Stimulated activated CD8-positive, alpha-beta memory T cell treated with anti-CD3 and anti-CD28 coated beads, Interleukin-7, amount 100 ng/mL, for 1 hour (primary cell): Measurements from ENCODE around the gene MIER2.
"Not testable (repeated sequence)": the region's sequence is repeated elsewhere in the genome, so short reads cannot be mapped to it uniquely, and the experiment has no call there.

Experiments used
- DNase-seq, 2 donors: peaks; one replicate each; pipeline ENCODE4 v3.0.0-alpha.2; 2020; ENCODE audit warnings: low read depth in 2 of 2

The MIER2 gene

DNA sequence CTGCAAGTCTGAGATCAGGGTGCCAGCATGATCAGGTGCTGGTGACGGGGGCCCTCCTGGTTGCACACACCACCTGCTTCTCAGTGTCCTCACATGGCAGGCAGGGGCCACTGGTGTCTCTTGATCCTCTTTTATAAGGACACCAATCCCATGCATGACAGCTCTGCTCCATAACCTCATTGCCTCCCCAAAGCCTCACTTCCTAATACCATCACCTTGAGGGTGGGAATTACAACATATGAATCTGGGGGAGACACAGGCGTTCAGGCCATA, 15.0 kb upstream of the MIER2 start:
- no peak for DNase-seq

DNA sequence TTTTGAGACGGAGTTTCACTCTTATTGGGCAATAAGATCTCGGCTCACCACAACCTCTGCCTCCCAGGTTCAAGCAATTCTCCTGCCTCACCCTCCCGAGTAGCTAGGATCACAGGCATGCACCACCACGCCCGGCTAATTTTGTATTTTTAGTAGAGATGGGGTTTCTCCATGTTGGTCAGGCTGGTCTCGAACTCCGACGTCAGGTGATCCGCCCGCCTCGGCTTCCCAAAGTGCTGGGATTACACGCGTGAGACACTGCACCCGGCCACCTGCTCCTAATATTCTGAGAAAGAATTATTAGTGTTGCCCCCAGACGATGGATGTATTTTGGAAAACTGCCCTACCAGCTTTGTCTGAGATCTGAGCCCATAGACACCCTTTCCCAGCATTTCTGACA, 10.9 kb upstream of the MIER2 start:
- not testable (repeated sequence) for DNase-seq

DNA sequence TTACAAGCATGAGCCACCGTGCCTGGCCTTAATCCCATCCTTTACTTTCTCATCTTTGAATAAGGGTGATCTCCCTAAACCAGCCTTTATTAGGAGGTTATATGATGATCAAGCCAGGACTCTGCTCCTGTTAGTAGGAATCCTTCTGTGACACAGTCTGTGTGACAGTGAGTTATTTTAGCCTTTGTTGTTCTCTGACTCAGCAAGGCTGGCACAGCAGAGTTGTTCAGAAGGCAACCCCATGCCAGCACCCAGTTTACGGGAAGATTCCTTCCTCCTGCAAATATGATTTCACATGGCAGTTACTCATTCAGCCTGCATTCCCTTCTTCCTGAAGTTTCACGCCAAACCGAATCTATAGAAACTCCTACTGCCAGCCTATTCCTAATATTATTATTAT, 10.5 kb upstream of the MIER2 start:
- no peak for DNase-seq

DNA sequence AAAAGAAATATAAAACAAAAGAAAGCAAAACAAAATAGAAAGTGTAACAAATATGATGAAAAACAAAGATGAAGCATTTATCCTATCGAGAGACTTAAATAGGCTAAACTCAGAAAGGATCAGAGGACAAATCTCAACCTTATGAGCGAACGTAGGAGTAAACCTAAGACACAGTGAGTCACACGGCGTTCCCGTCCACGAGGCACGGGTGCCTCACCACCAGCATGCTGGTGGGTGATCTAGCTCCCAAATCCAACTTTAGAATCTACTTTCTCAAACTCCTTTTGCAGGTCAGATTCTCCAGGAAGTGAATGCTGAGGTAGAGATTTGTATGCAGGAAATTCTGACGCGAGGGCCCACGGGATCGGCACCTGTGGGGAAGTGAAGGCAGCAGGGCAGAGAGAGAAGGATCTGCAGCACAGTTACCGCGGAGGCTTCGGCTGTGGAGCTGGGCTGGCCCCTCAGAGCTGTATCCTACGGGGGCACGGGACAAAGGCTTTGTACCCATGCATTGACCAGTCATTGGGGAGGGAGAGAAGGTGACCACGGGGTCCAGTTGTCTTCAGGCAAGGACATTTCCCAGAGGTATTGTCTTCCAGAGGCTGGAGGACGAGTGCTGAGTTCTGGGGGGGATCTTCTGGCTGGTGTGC, 7.5 kb upstream of the MIER2 start:
- no peak for DNase-seq

DNA sequence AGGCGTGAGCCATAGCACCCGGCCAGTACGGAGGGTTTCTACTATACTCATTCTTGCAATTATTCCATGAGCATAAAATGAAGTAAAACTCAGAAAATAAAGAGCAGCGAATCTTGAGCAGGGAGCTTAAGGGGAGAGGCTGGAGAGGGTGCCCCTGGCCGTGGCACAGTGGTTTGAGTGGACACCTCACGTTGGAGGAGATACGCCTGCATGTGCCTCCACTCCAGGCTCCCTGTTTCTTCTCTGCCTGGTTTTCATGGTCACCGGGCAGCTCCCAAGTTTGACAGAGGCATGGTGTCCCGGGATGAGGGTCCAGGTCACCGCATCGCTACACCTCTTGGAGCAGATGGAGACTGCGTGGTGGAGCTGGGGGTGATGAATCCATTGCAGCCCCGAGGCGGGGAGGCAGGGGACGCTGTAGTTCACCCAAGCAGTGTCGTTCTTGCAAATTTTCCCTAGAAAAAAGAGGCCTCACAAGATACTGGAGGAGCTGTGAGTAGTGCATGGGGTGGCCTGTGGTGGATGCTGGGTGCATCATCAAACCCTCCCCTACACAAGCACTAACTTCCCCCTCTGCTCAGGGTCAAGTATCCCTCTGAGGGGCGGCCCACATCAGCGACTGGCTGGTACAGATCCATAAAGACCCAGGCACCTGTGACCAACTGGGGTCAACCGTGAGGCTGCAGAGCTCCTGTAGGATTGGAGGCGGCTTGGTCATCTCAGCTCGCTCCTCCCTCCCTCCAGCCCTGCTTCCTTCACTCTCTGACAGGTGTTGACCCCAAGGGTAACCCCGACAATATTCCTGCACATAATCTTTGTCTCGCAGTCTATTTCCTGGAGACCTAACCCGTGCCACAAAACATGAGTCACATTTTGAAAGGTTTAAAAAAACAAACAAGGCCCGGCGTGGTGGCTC, 3.6 kb upstream of the MIER2 start:
- DNase-seq: no peak

DNA sequence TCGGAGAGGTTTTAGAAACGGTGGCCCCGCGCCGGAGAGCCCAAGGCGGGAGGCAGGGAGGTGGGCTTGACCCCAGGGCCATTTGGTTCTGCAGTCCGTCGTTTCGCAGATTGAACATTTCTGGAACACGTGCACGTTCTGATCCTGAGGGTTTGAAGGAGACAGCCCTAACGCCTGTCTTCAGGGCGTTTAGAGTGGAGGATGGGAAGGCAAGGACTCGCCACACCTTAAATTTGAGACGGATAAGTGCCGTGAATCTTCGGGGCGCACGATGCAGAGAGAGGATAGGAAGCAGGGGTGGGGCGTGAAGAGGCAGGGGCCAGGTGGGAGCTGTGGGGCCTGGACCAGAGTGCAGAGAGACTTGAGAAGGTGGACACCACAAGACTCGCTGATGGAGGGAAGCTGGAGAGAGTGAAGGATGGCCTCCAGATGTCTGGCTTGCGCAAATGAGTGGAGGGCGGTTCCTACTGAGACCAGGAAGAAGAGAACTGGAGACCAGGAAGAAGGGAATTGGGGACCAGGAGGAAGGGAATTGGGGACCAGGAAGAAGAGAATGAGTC, 804 bp upstream of the MIER2 start:
- no peak for DNase-seq

DNA sequence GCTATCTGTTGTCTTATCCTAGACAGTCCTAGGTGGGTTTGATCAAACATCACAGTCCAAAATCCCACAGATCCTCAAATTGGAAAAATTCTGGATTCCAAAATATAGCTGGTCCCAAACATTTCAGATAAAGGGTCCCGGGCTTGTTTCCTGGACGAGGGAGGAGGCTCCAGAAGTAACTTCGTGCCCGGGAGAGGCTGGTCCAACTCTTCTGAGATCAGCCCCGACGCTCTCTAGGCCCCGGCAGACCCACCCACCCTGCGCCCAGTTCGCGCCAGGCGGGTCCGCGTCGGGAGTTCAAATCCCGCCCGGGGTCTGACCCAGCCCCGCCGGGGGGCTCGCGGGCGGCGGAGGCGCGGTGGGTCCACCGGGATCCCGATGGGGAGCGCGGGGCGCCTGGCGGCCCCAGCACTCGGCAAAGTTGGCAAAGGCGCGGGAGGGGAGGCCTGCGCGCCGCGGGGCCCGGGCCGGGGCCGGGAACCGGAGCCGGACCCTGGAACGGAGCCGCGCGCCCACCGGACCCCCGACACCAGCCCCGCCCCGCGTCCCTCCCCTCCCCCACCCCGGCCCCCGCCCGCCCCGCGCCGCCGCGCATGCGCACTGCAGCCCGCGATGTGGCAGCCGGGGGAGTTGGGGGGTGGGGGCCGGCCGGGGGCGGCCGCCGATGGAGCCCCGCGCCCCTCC, 513 bp downstream of the MIER2 start:
- no peak for DNase-seq

DNA sequence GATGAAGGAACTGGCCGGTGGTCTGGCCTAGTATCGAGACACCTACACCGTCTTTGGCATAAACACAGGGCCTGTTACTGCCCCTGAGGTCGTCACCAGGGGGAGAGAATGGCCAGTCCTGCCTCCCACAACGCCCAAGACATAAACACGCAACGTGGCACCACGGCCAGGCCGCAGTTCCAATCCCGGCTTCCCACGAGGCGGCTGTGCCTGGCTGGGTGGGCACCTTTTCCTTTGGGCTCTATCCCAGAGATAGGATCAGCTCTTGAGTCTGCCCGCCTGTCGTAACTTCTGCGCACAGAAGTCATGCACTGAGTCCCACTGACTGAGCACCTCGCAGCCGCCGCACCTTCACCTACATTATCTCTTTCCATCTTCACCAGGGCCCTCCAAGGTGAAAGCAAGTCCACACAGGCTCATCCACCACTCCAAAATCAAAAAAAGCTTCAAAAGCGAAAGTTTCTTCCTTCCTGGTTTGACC, 1.1 kb downstream of the MIER2 start:
- DNase-seq: no peak

DNA sequence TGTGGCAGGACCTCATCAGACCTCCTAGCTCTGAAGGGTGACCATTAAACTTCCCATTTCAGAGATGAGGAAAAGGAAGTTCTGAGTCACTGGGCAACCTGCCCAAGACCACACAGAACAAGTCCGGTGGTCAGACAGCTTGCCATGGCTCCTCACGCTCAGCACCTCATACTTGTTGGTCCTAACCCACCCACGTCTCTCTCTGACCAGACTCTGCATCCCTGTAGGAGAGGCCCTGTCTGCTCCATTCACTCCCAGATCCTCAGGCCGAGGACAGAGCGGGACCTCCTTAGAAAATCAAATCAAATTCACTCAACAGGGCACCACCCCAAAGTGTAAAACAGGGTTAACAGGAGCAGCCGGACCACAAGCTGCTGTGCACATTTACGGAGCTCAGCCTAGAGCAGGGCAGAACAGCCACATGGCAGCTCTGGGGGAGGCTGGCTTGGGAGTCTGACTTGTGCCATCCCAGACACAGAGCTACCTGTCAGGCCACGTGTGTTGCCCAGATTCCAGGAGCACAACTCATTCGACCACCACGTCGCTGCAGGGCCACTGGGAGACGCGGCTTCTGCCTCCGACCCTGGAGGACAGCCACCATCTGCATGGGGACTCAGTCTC, 1.7 kb downstream of the MIER2 start:
- DNase-seq: no peak

DNA sequence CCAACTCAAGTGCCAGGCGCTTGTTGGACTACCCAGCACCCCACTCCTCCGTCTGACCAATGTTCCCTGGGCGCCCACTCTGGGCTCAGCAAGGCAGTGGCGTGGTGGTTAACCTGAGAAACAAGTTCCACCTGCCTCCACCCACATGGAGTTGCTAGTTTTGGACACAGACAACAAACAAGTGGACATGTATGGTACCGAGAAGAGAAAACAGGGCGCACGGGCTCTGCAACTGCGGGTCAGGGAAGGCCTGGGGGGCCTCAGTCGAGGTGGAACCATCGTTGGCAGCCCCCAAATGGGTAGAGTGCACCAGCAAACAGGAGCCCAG, 2.5 kb downstream of the MIER2 start:
- DNase-seq: no peak

DNA sequence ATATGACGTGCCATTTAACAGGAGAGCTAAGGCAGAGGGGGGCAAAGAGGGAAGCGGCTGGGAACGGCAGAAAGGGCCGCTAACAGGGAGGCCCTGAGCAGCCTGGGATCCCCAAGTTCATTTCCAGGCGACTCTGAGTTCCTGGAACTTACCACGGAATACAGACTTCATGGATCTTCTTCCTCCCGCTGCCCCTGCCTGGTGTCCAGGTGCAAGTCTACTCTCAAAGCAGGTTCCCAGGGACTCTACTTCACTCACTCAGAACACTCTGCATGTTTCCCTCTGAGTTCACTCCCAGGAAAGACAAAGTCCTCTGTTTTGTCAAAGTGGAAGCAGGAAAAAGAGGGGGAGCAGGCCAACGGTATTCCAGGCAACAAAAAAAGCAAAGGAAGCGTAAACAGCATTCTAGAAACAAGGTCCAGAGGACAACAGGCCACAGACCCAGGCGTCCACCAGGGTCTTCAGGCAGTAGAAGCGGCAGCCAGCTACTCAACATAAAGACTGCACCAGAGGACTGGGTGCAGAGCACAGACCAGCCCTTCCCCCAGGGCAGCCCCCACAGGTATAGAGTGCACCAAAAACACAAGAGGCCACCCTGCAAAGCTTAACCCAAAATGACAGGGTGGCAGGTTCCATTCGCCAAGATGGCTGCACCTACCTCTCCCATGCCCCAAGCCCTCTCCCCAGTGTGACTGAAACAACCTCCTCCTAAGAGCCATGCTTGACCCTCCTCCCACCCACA, 3.0 kb downstream of the MIER2 start:
- DNase-seq: no peak

DNA sequence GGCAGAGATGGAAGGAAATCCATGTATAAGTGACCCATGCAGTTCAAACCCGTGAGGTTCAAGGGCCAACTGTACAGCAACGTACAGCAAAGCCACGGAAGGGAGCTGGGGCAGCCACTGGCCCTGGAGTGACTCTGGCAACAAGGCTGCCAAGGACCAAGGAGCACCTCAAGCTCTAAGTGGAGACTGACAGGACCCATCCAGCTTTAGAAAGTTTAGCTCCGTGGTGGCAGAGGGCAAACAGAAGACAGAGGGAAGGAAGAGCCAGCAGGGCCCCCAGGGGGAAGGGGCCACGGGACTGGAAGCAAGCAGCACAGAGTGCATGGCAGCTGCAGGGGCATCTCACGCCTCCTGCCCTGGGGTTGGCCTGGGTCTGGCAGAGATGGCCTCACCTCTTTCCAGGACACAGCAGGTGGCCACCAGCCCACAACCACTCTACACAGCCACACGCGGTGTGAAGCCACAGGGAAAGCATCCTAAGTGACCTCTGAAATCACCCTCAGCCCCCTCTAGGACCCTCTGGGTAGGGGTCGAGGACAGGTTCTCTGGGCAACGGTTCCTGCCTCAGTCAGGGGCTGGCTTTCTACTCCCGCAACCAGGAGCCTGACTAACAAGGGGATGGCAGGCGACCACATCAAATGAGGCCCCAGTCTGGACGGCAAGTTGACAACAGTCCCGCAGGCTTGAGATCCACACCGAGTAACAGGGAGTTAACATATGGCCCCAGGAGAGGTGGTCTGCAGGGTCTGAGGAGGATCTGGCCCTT, 3.8 kb downstream of the MIER2 start:
- DNase-seq: no peak

DNA sequence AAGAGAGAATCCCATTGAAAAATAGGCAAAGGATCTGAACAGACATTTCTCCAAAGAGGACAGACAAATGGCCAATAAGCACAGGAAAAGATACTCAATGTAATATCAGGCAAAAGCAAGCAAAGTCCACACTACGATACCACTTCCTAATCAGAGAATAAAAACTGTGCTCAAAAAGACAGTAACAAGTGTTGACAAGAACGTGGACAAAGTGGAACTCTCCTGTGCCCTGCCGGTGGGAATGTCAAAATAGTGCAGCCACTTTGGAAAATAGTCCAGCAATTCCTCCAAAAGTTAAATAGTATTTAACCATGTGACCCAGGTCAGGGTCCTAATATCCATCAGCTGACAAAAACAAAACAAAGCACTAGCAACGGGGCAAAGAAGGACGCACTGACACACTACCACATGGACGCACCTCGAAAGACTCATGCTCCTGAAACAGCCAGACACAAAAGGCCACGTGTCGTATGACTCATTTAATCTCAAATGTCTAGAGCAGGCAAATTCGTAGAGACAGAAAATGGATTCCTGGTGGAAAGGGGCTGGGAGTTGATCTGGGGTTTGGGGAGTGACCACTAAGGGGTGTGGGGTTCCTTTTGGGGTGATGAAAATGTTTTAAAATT, 5.2 kb downstream of the MIER2 start:
- DNase-seq: no peak

DNA sequence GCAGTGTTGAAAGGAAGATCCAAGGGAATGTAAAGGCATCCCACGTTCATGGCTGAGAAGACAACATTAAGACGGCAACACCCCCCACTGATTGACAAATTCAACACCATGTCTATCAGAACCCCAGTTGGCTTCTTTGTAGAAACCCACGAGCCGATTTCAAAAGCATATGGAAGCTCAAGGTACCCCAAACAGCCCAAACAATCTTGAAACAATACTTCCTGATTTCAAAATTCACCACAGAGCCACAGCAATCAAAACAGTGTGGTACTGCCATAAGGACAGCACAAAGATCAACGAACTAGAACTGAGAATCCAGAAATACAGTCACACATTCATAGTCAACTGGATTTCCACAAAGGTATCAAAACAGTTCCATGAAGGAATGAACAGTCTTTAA, 6.2 kb downstream of the MIER2 start:
- DNase-seq: no peak

DNA sequence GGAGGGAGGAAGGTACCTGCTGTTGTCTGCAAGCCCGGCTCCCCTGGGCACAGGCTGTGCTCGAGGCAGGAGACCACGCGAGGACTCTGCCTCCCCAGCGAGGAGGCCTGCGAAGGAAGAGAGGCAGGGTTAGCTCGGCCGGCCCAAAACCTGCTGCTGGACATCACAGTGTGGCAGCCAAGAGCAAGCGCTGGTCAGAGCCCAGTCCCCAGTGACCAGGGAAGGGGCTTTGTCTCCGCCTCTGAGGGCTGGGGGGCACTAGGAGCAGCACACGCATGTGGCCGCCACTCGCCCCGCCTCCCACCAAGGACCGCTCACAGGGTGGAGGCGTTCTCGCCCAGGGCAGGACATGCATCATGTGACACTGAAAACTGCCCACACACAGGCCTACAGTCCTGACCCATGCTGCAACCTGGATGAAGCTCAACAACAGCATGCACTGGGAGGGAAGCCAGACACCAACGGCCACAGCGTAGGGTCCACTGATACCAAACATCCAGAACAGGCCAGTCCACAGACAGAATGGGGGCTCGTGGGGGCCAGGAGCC, 8.5 kb downstream of the MIER2 start:
- DNase-seq: no peak

DNA sequence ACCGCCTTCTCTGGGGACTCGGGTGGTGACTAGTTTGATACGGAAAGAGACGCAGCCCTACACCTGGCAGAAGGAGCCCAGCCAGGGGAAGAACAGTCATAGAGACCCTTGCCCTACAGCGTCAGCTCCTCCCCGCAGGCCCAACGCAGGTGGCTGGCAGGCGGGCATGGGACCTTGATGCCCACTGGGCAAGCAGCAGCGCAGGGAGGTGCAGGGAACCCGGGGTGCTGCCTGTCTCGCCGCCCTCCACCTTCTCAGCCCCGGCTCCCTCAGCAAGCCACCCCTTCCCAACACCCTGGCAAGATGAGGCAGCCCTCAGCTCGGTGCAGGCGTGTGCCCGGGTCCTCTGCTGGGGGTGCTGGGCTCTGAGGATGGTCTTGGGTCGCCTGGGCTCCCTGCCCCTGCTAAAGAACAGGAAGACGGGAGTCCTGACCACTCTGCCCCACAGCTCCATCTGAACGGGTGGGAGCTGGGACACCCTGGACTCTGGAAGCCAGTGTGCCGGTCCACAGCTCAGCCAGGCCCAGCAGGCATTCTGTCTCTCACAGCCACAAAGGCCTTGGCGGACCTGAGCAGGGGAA, 9.0 kb downstream of the MIER2 start:
- DNase-seq: no peak

DNA sequence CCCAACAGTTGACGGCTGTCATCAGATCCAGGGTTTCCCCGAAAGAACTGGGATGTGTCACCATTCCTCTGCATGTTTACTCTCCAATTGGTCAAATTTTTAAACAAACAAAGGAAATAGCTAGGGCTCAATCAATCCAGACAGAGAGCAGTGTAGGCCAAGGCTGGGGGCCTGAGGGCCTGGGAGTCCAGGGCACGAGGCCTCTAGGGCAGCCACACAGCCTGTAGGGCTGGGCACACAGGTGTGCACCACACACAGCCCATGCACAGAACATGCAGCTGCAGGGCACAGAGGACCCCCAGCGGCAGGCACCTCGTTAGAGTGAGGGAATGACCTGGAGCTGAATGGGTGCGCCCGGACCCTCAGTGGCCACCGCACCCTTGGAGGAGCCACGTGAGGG, 9.5 kb downstream of the MIER2 start:
- DNase-seq: no peak

DNA sequence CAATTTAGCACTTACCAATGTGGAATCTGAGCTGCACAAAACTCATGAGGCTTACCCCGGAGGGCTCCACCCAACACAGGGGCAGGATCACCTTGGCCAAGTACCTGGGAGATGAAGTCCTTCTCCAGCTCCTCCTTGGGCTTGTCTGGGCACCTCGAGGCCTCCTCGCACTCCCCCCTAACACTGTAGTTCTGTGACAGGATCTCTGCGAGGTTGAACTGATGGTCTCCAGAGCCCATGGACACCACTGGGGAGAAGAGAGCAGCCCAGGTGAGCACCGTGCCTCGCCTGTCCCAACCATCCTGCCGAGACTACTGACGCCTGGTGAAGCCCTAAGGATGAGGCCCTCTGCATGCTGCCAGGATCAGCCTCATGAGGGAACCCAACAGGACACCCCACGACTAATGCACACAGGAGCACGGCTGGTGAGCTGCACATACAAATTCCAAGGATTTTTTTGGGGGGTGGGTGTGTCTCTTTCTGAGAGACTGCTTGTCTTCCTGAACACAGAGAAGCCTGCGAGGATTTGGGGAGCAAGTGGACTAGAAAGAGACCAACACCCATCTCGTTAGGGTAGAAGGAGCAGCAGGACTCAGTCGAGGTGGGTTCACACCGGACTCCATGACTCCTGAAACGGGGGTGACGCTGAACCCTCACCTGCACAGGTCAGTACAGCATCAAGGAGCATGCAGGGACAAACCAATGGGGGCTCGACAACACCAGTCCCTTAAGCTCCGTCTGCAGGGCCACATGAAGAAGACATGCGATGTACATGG, 10.1 kb downstream of the MIER2 start:
- DNase-seq: no peak

DNA sequence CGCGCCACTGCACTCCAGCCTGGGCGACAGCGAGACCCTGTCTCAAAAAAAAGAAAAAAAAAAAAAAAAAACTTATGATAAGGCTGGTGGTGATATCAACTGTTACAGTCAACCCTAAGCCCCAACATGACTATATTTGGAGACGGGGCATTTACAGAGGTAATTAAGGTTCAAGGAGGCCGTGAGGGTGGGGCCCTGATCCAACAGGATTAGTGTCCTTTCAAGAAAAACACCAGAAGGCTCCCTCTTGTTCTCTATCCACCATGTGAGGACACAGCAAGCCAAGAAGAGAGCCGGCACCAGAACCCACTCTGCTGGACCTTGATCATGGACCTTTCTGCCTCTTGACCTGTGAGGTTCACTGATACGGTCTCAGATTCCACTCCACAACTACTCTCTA, 14.1 kb downstream of the MIER2 start:
- no peak for DNase-seq
